A673 (cell line): ENCODE measurements around the gene RPA4. TPM values are rescaled to one million over a fixed set of nuclear protein-coding genes. Genes with fewer than 3 reads are reported as not detected.

ENCODE experiments used
- BruUV-seq: library from RNA; stranded (reverse); fragments of 400-500 nt; replicated peaks from 2 replicates; lab custom pipeline; 2021; lab: Mats Ljungman, UMichigan
- CTCF ChIA-PET: fragments of 300-600 bp; sonication (Branson Sonifier 250); formaldehyde crosslinking; loops from one replicate; lab custom pipeline; 2022; ENCODE audit warnings: antibody characterized with exemption; lab: Charles Lee
- POLR2A ChIA-PET: fragments of 300-600 bp; sonication (Branson Sonifier 250); formaldehyde crosslinking; loops from one replicate; lab custom pipeline; 2022; ENCODE audit warnings: antibody characterized with exemption; ENCODE audit not compliant: low non-redundant PET; lab: Charles Lee
- DNase-seq: peaks from one replicate; pipeline ENCODE4 v3.0.0-alpha.2; 2015; ENCODE audit warnings: low spot score
- H3K27ac ChIP-seq: fragments of 200-600 bp; sonication (generic); 2 replicates; pipeline ENCODE4 v1.5.1; 2016; ENCODE audit warnings: mixed run types, low read depth, mild to moderate bottlenecking, mixed read lengths, antibody characterized with exemption, low read length; ENCODE audit not compliant: poor library complexity, severe bottlenecking
- H3K27me3 ChIP-seq: fragments of 200-600 bp; sonication (generic); replicated peaks from 2 replicates; pipeline ENCODE4 v1.6.1; 2017; ENCODE audit warnings: mixed run types, low read depth, mild to moderate bottlenecking, mixed read lengths, antibody characterized with exemption, low read length; ENCODE audit not compliant: insufficient read depth, poor library complexity
- H3K36me3 ChIP-seq: fragments of 200-600 bp; sonication (generic); 2 replicates; pipeline ENCODE4 v1.6.1; 2016; ENCODE audit warnings: mixed run types, mild to moderate bottlenecking, mixed read lengths, antibody characterized with exemption, low read length; ENCODE audit not compliant: insufficient read depth, poor library complexity, severe bottlenecking
- H3K4me1 ChIP-seq: fragments of 200-600 bp; sonication (generic); 2 replicates; pipeline ENCODE4 v1.6.1; 2017; ENCODE audit warnings: mixed run types, mild to moderate bottlenecking, mixed read lengths, antibody characterized with exemption, low read length; ENCODE audit not compliant: insufficient read depth, poor library complexity, severe bottlenecking
- H3K4me3 ChIP-seq: fragments of 200-600 bp; sonication (generic); 2 replicates; pipeline ENCODE4 v1.5.1; 2016; ENCODE audit warnings: low read depth, mixed run types, mild to moderate bottlenecking, mixed read lengths, low read length; ENCODE audit not compliant: poor library complexity, severe bottlenecking
- H3K9me3 ChIP-seq: fragments of 200-600 bp; sonication (generic); 2 replicates; pipeline ENCODE4 v1.6.1; 2016; ENCODE audit warnings: mixed run types, low read depth, mild to moderate bottlenecking, mixed read lengths, antibody characterized with exemption, low read length; ENCODE audit not compliant: poor library complexity, severe bottlenecking
- CTCF ChIP-seq: fragments of 300-800, 200-600 bp; sonication (generic); conservative IDR thresholded peaks from 2 replicates; pipeline ENCODE4 v1.5.1; 2017; ENCODE audit warnings: low read depth, mild to moderate bottlenecking, antibody characterized with exemption, low read length, moderate library complexity, mixed read lengths
- EZH2 ChIP-seq: fragments of 200-600 bp; sonication (generic); IDR thresholded peaks from 2 replicates; pipeline ENCODE4 v1.6.1; 2017; ENCODE audit warnings: borderline replicate concordance, low read depth, mild to moderate bottlenecking, mixed read lengths, antibody characterized with exemption, low read length; ENCODE audit not compliant: poor library complexity, severe bottlenecking
- intact Hi-C: fragments of 100-400 bp; cut with micrococcal nuclease; formaldehyde crosslinking; loops from one replicate; pipeline ENCODE4 v1.10.0; 2022; ENCODE audit not compliant: unreplicated experiment
- total RNA-seq: library from RNA; stranded (reverse); gene quantifications from 2 replicates; pipeline ENCODE4 v1.2.3, GENCODE V29; 2021

Gene RPA4
- total RNA-seq, 1 experiment from 2014 or later = 0.30 TPM

DNA sequence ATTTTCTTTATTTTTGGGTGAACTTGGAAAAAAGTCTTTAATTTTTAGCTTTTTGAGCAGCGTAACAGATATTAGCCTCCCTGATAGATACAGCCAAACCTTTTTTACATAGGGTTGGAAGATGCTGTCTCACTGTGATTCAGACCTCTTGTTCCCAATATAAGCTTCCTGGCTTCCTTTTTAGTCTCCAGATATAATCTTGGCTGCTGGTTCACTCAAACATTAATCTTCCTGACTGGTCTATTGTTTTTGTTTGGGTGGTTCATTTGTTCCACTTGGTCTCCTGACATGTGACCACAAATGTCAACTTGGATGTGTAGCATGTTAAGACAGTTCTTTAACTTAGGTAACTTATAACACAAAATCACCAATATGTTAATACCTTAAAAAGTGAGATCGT, 23.0 kb downstream of the RPA4 start:
- POLR2A ChIA-PET = no interaction called here
- no TSS peak for BruUV-seq
- CTCF ChIA-PET = no interaction called here

DNA sequence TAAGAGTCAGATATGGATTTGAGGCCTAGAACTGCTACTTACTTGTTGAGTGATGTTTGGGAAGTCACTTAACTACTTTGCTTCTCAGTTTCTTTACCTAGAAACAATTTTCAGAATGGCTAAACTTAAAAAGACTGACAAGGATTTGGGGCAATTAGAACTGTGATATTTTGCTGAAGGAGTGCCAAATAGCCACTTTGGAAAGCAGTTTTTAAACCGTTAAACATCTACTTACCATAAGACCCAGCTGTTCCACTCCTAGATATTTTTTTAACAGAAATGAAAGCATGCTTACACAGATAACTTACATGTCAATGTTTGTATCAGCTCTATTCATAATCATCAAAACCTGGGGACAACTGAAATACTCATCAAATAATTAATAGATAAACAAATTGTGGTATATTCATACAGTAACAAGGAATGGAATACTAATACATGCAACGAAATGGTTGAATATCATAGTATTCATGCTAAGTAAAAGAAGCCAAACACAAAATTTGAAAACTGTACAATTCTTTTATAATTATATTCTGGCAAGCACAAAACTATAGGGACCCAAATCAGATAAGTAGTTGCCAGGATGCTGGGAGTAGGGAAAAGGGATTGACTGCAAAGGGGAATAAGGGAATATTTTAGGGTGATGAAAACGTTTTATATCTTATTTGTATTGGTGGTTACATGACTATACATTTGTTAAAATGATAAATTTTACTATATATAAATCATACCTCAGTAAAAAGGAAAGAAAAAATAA, 24.0 kb downstream of the RPA4 start:
- Histone ChIP-seq H3K27ac (no peak overlapping the region), H3K27me3 (peaks cover 3% of the 10 kb centered on the region), H3K36me3 (no peaks in the 10 kb centered on the region), H3K4me1 (no peaks in the 10 kb centered on the region), H3K4me3 (no peak overlapping the region), H3K9me3 (no peaks in the 10 kb centered on the region)
- ChIA-PET CTCF (no interaction called here), POLR2A (no interaction called here)
- no peak for DNase-seq
- no TSS peak for BruUV-seq
- intact Hi-C loops = no loop called here
- no peak for TF ChIP-seq EZH2
- TF ChIP-seq CTCF = no peak

More for the DNA sequence above, 23.0 kb downstream of the RPA4 start:
- DNase-seq = no peak
- H3K27ac ChIP-seq = no peak overlapping the region
- H3K27me3 ChIP-seq = peaks cover 3% of the 10 kb centered on the region
- intact Hi-C loops = no loop called here
- no peaks in the 10 kb centered on the region for H3K9me3 ChIP-seq
- H3K4me1 ChIP-seq = no peaks in the 10 kb centered on the region
- no peak for TF ChIP-seq CTCF
- no peak for TF ChIP-seq EZH2
- no peak overlapping the region for H3K4me3 ChIP-seq
- H3K36me3 ChIP-seq = no peaks in the 10 kb centered on the region

DNA sequence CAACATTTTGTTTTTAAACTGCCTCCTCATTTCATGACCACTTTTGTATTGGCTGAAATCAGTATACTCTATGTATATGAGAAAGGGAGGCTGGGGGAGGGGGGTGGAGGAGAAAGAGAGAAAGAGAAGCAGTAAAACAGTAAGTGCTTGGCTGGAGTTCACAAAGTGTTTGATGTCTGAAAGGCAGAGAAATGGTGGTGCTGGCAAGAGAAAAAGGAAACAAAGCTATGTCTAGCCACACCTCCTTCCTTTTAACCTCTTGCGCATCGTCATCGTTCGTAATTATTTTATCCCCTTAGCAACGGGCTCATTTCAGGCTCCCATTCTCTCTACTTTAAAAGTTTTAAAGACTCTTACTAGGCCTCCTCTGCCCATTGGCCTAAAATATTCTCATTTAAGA, 25.6 kb downstream of the RPA4 start:
- TF ChIP-seq EZH2 = no peak
- TF ChIP-seq CTCF = no peak
- Histone ChIP-seq H3K27me3 (no peaks in the 10 kb centered on the region), H3K9me3 (no peaks in the 10 kb centered on the region), H3K36me3 (no peaks in the 10 kb centered on the region), H3K4me3 (no peak overlapping the region), H3K27ac (no peak overlapping the region), H3K4me1 (no peaks in the 10 kb centered on the region)
- BruUV-seq = no TSS peak
- ChIA-PET CTCF (no interaction called here), POLR2A (no interaction called here)
- DNase-seq = peak; percentile 3
- intact Hi-C loops = no loop called here
